ENCODE measurements around the gene PIWIL1.

Gene PIWIL1

DNA sequence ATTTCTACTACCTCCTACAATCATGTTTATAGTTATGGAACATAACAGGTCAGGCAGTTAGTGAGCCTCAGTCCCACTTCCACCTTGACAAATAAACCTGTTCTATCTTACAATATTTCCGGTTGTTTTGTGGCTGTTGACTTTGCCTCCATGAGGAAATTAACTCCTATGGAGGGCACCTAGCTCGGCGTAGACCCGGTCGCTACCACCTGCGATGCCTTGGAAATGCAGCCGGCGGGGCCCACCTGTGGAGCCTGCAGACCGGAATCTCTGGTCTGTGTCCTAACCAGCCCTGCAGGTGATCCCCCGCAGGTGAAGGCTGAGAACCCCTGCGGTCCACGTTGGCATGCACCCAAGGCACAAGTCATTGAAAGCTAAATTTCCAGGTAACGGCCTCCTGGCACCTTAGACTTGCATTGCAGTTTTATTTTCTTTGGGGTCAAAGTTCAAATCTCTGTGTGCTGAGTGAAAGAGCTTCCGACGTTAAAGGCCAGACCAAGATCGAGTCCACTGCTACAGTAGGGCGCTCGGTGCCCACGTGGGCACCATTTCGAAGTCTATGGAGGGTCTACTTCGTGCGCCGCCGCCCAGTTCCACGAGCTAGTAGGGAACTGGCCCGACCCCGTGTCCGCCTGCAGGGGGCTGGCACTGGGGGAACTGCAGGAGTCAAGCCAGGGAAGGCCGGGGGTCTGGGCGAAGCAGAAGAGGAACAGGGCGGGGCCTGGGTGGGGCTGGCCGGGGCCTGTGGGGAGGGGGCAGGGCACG, 782 bp upstream of the PIWIL1 start:
- no peak for DNase-seq (ENCODE audit: low read depth in 2 of 2)

DNA sequence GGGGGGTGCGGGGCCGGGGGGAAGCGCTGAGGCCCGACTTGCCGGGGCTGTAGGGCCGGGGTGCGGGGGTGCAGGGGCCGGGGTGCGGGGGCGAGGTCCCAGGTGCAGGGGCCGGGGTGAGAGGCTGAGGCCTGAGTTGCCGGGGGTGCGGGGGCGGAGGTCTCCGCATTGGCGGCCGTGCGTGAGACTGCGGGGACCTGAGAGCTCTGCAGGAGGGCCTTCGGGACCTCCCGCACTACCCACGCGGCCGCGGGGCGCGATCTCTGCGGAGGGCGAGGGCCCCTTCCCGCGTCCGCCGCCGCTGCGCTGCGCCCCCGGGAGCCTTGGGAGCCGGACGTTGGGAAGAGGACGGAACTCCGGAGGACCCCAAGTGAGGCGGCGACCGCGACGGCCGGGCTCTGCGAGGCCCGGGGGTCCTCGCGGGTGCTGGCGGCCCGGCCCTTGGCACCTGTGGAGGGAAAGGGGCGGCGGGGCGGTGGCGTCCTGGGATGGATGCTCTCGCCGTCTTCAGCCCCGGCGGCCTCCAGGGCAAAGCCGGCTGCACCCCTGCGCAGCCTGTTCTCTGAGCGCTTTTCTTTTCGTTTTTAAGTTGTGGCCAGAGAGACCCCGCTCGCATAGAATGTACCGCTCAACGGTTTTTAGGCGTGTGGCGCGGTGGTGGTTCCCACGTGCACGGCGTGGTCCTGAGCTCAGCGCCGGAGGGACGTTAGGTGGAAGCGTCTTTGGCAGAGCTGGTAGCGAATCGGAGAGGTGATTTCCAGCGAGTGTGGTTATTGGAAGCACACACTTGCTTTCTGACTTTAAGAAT, 1.3 kb downstream of the PIWIL1 start:
- DNase-seq (ENCODE audit: low read depth in 2 of 2), result no peak

DNA sequence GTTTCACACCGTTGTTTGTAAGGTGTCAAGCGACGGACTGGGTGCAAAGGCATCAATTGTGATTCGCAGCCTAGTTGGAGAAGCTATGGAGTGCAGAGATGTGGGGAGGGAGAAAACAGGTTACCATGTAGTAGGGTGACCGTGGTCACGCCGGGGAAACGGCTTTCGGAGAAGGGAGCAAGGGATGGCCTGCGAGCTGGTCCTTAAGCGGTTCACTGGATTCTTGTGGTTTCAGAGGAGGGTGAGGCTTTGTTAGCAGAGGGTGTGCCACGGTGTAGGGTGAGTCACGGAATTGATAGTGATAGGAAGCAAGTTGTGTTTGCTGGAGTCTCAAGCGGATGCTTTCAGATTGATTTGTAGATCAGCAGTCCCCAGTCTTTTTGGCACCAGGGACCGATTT, 2.3 kb downstream of the PIWIL1 start:
- no peak for DNase-seq (ENCODE audit: low read depth in 2 of 2)

DNA sequence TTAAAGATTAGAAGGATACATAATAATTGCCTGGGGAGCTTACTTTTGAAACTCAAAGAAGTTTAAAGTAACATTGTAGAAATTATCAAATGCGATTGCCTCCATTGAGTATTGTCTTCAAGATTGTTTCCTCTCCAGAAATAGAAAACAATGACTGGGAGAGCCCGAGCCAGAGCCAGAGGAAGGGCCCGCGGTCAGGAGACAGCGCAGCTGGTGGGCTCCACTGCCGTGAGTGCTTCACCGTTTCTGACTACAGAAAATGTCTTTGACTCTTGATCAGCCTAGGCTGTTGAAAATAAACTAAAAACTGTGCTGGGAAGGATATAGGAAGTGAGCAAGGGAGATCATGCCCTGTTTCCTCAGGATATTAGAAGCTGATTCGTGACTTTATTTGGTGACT, 4.8 kb downstream of the PIWIL1 start:
- DNase-seq (ENCODE audit: low read depth in 2 of 2), result no peak

DNA sequence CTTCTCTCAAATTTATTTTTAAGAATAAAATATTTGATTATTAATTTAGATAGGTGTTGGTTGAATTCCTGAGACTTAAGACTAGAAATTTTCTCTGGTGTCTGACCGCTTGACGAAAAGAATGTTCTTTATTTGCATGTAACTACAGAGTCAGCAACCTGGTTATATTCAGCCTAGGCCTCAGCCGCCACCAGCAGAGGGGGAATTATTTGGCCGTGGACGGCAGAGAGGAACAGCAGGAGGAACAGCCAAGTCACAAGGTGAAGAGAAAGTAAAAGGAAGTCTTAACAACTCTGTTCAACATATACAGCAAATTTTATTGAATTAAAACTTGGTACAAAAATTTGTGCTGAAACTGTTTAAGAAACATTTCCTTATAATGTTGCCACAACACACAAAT, 5.2 kb downstream of the PIWIL1 start:
- no peak for DNase-seq (ENCODE audit: low read depth in 2 of 2)

DNA sequence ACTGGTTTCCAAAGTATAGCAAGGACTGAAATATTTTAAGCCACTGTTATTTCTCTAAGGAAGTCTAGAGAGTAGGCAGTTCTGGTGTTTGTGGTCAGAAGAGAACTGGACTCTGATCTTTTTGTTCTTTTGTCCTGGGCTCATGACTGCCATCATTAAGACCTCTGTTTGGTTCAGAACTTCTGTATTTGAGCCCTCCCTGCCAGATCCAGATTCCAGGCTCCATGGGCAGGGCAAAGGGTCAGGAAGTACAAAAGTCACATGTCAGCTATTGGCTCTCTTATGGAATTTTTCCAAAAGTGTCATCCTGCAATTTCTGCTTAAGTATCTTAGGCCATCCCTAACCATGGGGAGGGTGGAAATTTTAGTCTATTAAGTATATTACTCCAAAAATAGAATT, 6.8 kb downstream of the PIWIL1 start:
- no peak for DNase-seq (ENCODE audit: low read depth in 2 of 2)

DNA sequence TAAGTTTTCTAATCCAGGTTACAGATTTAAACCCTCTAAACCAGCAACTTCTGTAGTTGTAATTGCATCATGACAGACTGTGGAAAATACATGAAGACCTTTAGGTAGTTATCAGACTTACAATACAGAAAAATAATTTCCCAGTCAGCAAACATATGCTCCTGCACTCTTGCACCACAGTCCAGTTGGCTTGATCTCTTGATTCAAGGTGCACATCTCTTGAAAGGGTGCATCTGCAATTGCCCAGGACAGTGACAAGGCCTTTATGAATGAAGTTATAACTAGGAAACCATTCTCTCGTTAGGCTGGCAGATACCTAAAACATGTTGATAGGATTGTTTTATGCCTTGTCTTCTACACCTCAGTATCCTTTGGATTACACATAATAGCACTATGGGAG, 7.6 kb downstream of the PIWIL1 start:
- DNase-seq (ENCODE audit: low read depth in 2 of 2), result no peak

DNA sequence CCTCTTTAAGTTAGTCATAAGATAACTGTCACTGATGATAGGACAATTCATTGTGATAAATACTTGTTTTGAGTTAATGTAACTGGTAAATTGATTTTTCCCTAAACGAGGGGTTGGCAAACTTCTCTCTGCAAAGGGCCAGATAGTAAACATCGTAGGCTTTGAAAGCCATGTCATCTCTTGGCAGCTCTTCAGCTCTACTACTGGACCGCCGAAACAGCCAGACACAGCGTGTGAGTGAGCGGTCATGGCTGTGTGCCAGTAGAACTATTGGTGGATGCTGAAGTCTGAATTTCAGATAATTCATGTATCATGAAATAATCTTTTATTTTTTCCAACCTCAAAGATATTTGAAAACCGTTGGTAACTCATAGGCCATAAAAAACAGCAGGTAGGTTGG, 9.9 kb downstream of the PIWIL1 start:
- no peak for DNase-seq (ENCODE audit: low read depth in 2 of 2)

DNA sequence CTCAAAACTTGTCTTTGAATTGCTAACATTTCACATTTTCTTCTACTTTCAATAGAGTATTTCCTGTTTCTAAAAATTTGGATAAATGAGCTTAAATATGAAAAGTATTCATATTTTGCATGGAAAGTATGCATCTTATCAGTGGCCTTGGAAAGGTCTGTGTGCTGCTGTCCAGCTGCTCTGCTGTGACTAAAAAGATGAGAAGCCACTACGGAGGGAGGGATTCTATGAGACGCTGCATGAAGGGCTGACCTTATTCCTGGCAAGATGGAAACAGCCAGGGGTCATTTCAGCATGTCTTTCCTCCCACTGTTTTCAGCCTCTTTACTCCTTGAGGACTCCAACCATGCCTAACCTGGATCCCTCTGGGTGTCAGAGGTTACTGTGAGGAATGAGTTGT, 13.0 kb downstream of the PIWIL1 start:
- DNase-seq (ENCODE audit: low read depth in 2 of 2), result no peak

DNA sequence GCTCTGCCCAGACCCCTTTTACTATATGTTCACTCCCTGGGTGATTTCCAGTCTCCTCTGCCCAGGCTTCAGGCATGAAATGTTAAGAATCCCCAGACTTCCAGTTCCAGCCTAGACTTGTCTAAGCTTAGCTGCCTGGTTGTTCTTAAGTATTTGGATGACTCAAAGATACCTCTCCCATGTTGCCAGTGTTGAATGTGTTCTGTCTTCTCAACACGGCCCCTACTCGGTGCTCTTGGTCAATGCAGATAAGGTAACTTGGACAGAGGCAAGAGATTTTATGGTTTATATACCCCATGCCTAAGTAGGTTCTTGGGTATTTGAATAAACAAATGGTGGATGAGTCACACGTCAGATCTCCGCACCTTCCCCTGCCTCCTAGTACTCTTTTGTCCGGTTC, 13.6 kb downstream of the PIWIL1 start:
- no peak for DNase-seq (ENCODE audit: low read depth in 2 of 2)

DNA sequence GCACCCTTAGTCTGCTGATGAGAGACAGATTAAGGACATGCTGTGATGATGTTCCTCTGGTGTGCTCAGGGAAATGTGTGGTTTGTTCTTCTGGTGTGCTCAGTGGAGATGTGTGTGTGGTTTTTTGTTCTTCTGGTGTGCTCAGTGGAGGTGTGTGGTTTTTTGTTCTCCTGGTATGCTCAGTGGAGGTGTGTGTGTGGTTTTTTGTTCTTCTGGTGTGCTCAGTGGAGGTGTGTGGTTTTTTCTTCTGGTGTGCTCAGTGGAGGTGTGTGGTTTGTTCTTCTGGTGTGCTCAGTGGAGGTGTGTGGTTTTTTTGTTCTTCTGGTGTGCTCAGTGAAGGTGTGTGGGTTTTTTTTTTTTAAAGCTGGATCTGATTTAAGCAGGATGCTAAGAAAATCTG, 15.4 kb downstream of the PIWIL1 start:
- no peak for DNase-seq (ENCODE audit: low read depth in 2 of 2)

DNA sequence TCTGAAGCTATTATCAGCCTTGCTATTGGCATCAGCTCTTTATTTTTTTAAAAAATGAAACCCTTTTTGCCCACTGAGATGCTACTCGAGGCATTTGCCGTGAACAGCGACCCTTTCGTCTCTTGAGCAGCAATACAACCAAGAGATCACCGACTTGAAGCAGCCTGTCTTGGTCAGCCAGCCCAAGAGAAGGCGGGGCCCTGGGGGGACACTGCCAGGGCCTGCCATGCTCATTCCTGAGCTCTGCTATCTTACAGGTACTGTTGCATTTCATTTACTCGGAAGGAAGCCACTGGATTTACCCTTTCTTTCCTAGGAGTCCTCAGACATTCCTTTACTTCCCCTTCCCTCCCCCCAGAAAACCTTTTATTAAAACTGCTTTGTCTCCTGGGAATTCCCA, 16.7 kb downstream of the PIWIL1 start:
- no peak for DNase-seq (ENCODE audit: low read depth in 2 of 2)

DNA sequence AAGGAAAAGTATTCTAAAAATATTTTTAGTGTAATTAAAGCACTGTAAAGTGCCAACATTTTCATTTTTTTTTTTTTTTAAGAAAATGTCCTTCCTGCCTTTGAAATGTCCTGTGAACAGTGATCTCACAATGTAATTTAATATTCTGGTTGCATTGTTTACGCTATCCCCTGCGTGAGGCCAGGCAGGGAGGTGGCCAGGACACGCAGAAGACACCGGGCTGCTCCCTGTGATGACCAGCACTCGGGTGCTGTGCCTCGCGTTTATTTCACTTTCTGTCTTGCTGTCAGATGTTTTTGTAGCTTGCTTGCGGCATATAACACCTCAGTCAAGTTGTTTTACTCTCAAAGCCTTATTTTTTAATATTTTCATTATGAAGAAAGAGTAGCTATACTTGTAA, 18.5 kb downstream of the PIWIL1 start:
- no peak for DNase-seq (ENCODE audit: low read depth in 2 of 2)

DNA sequence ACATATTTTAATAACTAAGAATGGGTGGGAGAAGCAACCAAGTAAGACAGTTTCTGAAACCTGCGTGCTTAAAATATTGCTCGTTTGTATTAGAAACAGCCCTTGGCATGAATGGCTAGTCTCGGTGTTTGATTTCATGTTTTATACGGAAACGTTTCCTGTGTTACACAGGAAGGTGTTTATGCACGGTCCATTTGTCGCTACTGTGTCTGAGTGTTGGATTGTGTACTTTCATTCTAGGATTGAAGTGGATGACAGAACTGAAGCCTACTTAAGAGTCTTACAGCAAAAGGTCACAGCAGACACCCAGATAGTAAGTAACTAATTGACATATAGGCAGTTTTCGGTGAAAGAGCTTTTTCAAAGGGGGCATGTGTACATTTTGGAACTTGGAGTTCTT, 19.6 kb downstream of the PIWIL1 start:
- DNase-seq (ENCODE audit: low read depth in 2 of 2), result no peak

DNA sequence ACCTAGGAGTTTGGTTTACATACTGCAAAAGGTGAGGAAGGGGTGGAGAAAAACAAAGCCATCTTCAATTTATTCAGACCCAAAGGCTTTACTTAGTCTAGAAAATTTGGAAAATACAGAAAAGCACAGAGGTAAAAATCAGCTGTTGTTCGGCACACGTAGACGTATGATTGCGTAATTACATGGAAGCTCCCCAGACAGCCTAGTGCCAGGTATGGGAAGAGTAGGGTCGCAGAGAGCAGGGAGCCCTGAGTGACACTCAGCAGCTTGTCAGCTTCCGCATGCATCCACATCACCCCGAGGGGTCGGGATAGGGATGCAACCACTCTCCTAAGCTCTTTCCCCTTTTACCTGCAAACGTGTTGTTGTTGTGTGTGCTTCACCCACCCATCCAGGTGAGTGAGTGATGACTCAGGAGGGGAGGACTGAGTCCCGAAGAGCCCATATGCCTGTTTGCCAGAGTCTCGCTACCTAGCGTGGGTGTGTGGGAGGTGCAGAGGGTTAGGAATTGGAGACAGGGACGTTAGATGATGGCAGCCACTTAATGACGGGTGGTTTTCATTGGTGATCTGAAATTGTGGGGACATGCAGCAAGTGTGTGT, 20.1 kb downstream of the PIWIL1 start:
- DNase-seq (ENCODE audit: low read depth in 2 of 2), result no peak

DNA sequence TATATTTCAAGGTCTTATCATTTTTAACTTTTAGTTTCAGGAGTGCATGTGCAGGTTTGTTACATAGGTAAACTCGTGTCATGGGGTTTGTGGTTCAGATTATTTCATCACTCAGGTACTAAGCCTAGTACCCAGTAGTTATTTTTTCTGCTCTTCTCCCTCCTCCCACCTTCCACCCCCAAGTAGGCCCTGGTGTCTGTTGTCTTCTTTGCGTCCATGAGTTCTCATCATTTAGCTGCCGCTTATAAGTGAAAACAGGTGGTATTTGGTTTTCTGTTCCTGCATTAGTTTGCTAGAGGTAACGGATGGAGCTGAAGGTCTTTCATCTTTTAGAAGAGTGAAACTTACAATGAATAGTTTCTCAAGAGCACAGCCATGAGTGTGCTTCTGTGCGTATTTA, 24.4 kb downstream of the PIWIL1 start:
- no peak for DNase-seq (ENCODE audit: low read depth in 2 of 2)

DNA sequence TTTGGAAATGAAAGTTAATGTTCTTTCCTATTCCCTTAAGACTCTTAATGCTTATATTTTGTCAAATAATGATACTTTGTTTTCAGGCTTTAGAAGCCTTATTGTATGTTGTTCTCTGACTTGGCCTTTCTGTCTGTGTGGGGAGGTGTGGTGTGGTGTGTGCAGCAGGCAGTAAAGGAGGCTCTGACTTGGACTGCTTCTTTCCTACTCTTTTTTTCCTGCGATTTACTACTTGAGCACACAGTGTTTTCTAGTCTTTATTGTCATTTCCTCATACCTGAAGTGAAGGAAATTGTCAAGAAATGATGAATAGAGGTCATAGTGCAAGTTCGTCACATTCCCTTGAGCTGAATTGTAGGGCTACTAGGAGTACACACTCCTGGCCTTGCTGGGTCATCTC, 26.9 kb downstream of the PIWIL1 start:
- no peak for DNase-seq (ENCODE audit: low read depth in 2 of 2)

DNA sequence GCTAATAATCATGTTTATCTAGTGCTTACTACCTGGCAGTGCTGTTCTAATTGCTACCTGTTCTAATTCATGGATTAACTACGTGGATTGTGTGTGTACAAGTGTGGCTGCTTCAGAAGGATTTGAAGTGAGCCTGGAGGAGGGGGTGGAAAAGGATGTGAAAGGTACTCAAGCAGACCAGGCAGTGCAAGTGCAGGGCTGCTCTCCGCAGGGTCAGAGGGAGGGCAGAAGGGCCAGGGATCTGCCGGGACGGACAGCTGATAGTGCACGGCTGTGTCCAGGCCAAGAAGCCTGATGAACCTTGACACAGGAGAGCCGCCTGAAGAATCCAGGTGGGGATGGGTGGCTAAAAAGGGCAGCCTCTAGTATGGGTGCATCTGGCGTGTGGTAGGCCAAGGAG, 28.5 kb downstream of the PIWIL1 start:
- no peak for DNase-seq (ENCODE audit: low read depth in 2 of 2)

DNA sequence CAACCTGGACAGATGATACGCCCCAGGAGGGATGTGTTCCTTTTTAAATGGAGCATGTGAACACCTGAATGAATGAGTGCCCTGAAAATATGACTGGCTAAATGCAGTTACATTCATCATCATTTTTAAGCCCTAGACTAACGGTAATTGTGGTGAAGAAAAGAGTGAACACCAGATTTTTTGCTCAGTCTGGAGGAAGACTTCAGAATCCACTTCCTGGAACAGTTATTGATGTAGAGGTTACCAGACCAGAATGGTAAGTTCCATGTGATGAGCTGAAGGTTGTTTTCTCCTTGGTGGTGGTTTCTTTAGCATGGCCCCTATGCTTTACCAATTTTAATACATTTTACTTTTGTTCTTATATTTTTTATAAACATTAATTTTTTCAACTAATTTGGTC, 29.3 kb downstream of the PIWIL1 start:
- DNase-seq (ENCODE audit: low read depth in 2 of 2), result no peak

DNA sequence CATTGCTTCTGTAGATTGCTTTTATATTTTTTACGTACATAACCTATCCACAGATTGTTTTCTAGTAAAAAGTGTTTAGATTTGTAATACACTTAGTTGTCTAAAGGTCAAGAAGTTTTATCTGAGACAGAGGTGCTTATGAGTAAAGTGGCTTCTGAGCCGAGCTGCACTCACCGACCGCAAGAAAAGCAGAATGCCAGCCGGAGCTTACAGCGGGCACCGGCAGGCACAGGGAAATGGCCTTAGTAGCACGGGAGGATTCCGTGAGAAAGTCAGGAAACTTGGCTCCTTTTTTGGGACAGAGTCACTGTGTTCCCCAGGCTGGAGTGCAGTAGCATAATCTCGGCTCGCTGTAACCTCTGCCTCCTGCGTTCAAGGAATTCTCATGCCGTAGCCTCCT, 29.8 kb downstream of the PIWIL1 start:
- no peak for DNase-seq (ENCODE audit: low read depth in 2 of 2)

DNA sequence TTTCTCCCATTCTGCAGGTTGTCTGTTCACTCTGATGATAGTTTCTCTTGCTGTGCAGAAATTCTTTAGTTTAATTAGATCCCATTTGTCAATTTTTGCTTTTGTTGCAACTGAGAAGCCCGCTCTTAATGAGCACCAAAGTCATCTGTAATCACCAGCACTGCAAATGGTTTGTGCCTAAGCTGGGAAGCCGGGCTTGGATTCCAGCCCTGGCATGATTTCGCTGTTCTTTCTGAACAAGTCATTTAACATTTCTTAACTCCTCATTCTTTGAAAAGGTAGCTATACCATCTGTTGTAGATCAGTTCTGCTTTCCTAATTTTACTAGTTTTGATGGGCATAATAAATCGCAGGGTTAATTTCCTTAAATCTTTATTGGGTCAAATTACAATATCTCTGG, 32.1 kb downstream of the PIWIL1 start:
- DNase-seq (ENCODE audit: low read depth in 2 of 2), result no peak

DNA sequence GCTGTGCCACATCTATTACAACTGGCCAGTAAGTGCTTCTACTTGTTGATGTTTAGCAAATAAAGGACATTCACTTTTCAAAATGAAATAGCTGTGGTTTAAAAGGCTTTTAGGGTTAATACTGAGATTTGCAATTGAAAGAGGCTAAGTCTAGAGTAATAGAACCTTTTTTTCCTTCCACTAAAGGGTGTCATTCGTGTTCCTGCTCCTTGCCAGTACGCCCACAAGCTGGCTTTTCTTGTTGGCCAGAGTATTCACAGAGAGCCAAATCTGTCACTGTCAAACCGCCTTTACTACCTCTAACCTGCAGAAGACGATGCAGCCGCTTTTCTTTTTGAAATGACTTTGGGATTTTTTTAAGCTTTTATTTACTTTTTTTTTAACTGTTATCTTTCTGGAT, 33.6 kb downstream of the PIWIL1 start:
- no peak for DNase-seq (ENCODE audit: low read depth in 2 of 2)

DNA sequence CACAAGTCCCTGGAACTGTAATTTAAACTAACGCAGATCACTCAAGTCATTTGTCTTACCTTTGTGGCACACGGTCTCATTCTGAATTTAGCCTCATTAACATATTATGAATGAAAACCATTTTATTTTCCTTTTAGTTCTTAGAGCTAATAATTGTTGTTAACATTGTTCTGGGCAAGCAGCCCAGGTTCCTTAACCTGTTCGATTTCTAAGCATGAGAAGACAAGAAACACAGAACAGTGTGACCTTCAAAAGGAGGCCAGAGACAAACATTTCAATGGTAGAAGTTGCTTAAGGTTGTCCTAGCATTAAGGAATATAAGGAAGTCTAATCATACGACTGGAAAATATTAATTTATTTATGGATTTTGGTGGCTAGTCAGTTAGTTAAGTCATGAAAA, 35.2 kb downstream of the PIWIL1 start:
- no peak for DNase-seq (ENCODE audit: low read depth in 2 of 2)

All from activated CD4-positive, alpha-beta T cell treated with anti-CD3 and anti-CD28 coated beads for 24 hours (primary cell).